ENCODE data around the gene CLDN7.

The CLDN7 gene

GRCh38 chr17:7235693-7236665 lies 26.3 kb downstream of the CLDN7 start:
- no peak for DNase-seq

GRCh38 chr17:7234083-7234951 lies 28.0 kb downstream of the CLDN7 start, which contains the start of gene DVL2:
DVL2 (minus strand) TSS chr17:7234517; CDS start chr17:7234262, 255 bp downstream.
- peak; percentile 94 to 96 for DNase-seq

- DNase-seq = no peak
These were observed 28.6 kb downstream of the CLDN7 start for GRCh38 chr17:7233701-7234082.

- DNase-seq = no peak
These were observed 30.2 kb downstream of the CLDN7 start for GRCh38 chr17:7232114-7232513.

GRCh38 chr17:7229504-7229903 lies 32.8 kb downstream of the CLDN7 start:
- no peak for DNase-seq

- DNase-seq = no peak
These were observed 33.4 kb downstream of the CLDN7 start for GRCh38 chr17:7228920-7229319.

GRCh38 chr17:7226721-7227710 lies 35.3 kb downstream of the CLDN7 start:
- DNase-seq = no peak

GRCh38 chr17:7225711-7226331 lies 36.5 kb downstream of the CLDN7 start:
- no peak for DNase-seq

- no peak for DNase-seq
These were observed 37.6 kb downstream of the CLDN7 start for GRCh38 chr17:7224661-7225111.

- no peak for DNase-seq
These were observed 38.2 kb downstream of the CLDN7 start for GRCh38 chr17:7224110-7224509.

- DNase-seq = no peak
These were observed 38.9 kb downstream of the CLDN7 start for GRCh38 chr17:7223375-7223774.

- DNase-seq = no peak
These were observed 39.3 kb downstream of the CLDN7 start for GRCh38 chr17:7222972-7223292.

GRCh38 chr17:7222093-7222971 lies 39.9 kb downstream of the CLDN7 start:
- DNase-seq = no peak

GRCh38 chr17:7221278-7222092 lies 40.8 kb downstream of the CLDN7 start:
- no peak for DNase-seq

- peak; percentile 63 to 64 for DNase-seq
These were observed 41.5 kb downstream of the CLDN7 start for GRCh38 chr17:7220593-7221277.

GRCh38 chr17:7219812-7220592 lies 42.3 kb downstream of the CLDN7 start, which contains the start of the genes ACADVL and DLG4:
ACADVL (plus strand) TSS chr17:7219938; CDS start chr17:7219985, 47 bp downstream.
DLG4 (minus strand) TSS chr17:7219836.
- peak; percentile 78 to 89 for DNase-seq

GRCh38 chr17:7219229-7219811 lies 43.0 kb downstream of the CLDN7 start:
- no peak for DNase-seq

GRCh38 chr17:7218758-7219157 lies 43.5 kb downstream of the CLDN7 start:
- DNase-seq = no peak
